H54 (cell line): ENCODE results near the gene FMNL2.

Source experiments
- DNase-seq: peaks from one replicate; pipeline ENCODE4 v3.0.0; 2011; ENCODE audit warnings: low spot score, mixed read lengths; ENCODE audit not compliant: insufficient read length
- FAIRE-seq: peaks from 3 replicates; lab custom pipeline; 2011; peaks lifted over from hg19 to GRCh38; lab: Jason Lieb, UNC
- POLR2A ChIP-seq: IDR thresholded peaks from 2 replicates; pipeline ENCODE4 v1.6.1; 2011; ENCODE audit warnings: low read depth, mild to moderate bottlenecking, low read length

Gene FMNL2

DNA sequence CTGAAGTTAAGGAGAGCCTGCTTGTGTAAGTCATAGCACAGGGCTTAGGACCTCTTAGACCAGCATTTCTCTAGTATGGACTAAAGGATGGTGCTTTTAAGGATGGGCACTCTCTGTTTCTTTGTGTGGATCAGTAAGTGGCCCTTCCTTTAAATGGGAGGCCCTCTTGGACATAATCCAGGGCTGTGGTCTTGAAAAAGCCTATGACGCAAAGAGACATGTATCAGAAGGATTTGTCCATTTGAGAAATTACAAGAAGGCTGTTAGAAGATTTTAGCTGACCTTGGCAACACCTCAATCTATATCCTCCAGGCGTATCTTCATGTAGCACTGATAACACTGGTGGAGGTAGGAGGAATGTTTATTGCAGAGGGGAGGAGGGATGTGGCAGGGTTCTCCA, 303.1 kb downstream of the FMNL2 start:
- FAIRE-seq (no peak), DNase-seq (no peak)
- no peak for TF ChIP-seq POLR2A

DNA sequence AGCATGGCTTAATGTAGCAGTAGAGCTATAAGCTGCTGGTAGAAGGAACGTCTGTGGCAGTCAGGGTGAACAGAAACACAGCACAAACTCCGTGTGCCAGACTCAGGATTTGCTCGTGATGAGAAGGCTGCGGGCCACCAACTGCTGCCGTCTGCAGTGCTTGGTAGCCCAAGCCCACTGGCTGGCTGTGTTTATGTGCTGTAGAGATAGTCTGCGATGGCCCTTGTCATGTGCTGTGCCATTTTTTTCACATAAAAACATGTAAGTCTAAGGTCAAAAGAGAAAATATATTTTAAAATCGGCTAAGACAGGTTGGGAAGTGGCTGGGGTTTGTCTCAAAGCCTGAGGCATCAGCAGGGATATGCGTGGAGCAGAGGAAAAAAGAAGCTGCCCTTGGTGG, 303.6 kb downstream of the FMNL2 start:
- no peak for TF ChIP-seq POLR2A
- DNase-seq, result no peak
- FAIRE-seq, result no peak

DNA sequence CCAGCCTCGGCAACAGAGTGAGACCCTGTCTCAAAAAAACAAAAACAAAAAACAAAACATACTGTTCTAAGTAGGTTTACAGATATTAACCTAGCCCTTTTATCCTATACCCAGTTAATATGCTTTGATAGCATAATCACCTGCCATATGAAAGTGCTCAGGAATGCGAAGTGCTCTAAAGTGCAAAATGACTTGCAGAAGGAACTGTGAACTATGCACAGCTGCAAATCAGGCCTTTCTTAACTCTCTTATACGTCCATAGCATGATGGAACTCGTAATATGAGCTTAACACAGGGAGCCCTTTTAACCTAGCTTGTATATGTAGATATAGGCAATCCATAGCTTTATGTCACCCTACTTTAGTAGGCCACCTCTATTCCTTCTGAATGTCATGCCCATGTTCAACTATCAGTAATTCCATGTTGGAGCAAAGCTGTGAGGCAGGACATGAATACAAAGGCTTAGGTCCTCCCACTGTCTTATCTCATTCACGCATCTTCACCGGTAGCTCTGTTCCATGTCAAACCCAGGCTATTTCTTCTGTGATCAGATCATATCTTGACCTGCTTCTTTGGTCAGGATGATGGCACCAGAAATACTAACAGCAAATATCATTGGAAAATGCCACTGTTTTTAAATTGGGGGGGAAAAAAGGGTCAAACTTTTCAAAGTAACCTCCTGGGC, 309.4 kb downstream of the FMNL2 start:
- no peak for TF ChIP-seq POLR2A
- FAIRE-seq (no peak), DNase-seq (no peak)

DNA sequence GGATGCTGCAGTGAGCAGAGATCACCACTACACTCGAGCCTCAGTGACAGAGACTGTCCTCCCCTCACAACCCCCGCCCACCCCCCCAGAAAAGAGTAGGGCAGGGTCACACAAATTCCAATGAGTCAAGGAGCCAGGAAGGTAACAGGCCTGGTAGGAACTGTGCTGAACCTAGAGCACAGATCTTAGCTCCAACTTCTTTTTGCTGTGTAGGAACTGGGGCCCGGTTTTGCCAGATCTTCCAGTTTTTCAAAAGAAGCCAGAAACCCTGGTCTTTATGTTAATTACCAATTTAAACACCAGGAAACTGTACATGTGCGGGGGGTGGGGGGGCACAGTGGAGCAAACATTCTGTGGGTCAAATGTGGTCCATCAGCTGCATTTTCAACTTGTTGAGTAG, 311.3 kb downstream of the FMNL2 start:
- DNase-seq, result no peak
- no peak for TF ChIP-seq POLR2A
- FAIRE-seq, result no peak

DNA sequence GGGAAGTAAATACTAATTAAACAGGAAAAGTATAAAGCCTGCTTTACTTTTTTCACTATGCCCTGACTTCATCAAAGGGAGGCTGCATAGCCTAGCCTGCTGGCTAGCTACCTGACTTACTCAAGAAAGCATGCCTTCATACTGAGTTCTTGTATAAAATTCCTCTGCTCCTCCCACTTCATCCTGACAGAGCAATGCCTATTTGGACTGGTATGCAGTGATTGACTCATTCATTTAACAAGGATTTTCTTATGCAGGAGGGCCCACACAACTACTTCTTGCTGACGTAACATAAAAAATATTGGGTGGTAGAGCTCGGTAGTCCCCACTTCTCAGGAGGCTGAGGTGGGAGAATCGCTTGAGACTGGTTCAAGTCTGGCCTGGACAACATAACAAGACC, 311.8 kb downstream of the FMNL2 start:
- TF ChIP-seq POLR2A, result no peak
- FAIRE-seq, result peak; percentile 98
- DNase-seq, result peak; percentile 61

DNA sequence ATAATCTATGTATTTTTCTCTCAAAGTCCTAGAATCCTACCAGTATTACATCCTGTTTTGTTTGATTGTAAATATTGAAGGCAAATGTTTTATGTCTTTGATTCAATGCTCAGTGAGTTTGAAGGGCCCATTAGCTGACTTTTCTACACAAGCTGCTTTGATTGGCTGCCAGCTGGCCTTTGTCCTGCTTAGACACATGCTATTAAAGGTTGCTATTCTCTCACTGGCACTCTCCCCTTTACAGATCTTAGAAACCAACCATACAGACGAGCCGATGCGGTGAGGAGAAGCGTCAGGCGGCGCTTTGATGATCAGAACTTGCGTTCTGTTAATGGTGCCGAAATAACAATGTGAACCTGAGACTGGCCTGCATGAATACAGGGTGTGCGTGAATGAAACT, 312.6 kb downstream of the FMNL2 start:
- FAIRE-seq, result no peak
- no peak for DNase-seq
- no peak for TF ChIP-seq POLR2A

DNA sequence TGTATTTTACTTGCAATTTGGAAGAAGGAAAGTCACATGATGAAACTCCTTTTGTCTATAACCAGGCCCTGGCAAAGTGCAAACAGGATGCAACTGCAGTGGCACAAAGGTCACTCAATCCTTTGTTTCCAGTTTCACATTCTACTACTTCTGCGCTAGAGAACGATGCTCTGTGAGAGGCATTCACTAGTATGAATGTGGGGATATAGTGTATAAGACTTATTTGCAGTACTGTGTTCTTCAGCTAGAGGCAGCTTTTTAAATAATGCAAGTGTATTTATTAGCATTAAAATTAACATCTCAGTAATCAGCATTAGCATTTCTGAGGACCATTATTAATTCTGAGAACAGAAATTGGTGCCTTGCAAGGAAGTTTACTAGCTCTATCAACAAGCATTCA, 313.4 kb downstream of the FMNL2 start:
- no peak for DNase-seq

DNA sequence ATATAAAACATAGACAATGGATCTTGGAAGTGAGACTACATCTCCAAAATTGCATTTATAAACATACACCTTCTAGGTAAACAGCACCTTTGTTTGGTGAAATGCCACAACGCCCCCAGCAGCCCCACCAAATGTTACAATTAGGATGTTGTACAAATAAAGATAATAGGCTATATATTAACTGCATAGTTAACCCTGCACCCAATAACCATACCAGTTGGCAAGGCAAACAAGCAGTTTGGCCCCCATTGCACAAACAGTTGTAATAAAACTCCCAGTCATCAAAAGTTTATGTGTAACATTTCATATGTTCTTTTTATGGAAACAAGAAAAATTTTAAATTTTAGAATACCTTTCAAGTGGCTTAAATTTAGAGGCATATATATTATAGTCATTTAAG, 315.0 kb downstream of the FMNL2 start:
- TF ChIP-seq POLR2A, result no peak
- FAIRE-seq, result no peak
- no peak for DNase-seq

More for the DNA sequence above, 313.4 kb downstream of the FMNL2 start:
- TF ChIP-seq POLR2A, result no peak
- FAIRE-seq, result peak; percentile 75

DNA sequence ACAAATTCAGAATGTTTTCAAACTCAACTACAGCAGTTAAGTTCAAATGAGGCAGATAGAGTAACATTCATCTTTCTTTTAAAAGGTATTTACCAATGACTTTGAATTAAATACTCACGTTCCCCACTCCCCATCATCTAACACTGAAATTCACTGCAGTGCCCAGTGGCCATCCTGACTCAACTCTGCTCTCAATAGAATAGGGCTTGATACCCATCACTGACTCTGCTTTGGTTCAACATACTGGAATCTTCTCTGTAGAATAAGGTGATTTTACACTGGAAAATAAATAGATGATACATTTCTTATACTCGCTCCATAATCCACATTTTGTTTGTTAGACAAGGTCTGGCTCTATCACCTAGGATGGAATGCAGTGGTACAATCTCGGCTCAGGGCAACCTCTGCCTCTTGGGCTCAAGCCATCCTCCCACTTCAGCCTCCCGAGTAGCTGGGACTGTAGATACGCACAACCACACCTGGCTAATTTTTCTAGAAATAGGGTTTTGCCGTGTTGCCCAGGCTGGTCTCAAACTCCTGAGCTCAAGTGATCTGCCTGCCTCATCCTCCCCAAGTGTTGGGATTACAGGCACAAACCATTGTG, 315.9 kb downstream of the FMNL2 start:
- DNase-seq (no peak), FAIRE-seq (no peak)
- TF ChIP-seq POLR2A, result no peak

DNA sequence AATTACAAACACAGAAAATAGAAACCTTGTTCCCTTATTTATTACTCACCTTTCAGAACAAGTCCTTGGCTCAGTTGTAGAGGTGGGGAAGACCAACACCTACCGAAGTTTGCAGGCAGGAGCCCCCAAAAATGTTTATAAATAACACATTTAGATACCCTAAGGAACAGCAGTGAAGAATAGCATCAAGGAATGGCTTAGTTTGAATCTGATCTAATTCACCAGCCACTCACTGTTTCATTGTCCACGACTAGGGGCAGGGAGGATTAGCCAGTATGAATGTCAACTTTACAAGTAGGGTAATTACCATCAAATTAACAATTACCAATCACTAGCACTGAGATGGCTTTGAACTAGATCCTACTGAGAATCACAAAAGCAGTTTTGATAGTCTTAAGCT, 316.9 kb downstream of the FMNL2 start:
- DNase-seq, result no peak
- no peak for TF ChIP-seq POLR2A
- FAIRE-seq, result no peak

DNA sequence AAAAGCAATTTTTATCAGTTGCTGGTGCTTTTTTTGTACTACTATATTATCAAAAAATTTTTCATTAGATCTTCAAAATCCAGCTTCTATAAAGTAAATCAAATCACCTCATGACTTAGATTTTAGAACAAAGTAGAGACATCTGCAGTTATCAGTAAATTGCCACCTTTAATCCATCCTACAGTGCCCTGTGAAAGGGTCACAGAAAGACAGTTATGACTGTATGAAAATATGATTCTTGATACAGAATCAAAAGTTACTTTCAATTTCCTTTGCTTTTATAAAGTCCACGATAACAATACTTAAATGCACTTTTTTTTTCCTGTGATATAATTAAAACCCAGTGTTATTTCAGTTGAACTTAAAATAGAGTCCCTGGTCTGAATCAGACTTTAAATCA, 320.9 kb downstream of the FMNL2 start:
- TF ChIP-seq POLR2A, result no peak
- FAIRE-seq (no peak), DNase-seq (no peak)

DNA sequence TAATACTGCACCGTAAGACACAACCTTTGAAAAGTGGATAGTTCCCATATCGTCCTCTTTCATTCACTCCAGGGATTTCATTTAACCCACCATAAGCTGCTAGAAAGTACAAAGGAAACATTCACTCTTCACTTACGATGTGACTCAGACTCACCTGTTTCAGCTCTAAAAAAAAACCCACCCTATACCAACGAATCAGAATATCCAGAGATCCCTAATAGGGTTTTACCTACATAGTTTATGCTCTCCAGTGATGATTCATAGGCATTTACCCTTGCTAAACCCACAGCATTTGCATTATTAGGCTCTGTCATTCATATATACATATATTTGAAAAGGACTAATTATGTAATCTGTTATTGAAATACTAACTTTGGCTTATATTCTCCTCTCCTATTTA, 322.1 kb downstream of the FMNL2 start:
- DNase-seq, result no peak
- no peak for TF ChIP-seq POLR2A
- no peak for FAIRE-seq

DNA sequence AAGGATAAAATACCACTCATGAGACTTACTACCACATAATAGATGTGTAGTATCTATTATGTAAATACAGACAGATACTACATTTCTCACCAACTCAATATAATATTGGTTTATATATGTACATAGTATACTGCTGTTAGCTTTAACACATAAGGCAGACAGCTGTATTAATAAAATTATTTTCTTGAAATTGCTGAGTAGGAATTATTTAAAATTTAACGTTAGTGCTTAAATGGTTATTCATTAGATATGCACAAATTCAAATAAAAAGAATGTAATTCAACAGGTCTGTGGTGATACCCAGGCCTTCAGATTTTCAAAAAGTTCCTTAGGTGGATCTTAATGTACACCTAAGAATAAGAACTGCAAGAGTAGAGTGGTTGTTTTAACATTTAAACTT, 323.2 kb downstream of the FMNL2 start:
- TF ChIP-seq POLR2A, result no peak
- FAIRE-seq (no peak), DNase-seq (no peak)

DNA sequence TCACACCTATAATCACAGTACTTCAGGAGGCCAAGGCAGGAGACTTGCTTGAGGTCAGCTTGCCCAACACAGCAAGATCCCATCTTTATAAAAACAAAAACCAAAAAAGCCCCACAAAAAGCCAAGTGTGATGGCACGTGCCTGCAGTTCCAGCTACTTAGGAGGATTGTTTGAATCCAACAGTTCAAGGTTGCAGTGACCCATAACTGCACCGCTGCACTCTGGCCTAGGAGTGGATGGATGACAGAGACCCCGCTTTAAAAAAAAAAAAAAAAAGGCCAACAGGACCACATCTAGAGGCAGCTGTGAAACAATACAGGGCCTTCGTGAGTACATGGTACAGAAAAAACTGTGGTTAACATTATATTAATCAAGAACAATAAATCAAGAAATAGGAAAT, 326.1 kb downstream of the FMNL2 start:
- FAIRE-seq (no peak), DNase-seq (no peak)
- TF ChIP-seq POLR2A, result no peak

DNA sequence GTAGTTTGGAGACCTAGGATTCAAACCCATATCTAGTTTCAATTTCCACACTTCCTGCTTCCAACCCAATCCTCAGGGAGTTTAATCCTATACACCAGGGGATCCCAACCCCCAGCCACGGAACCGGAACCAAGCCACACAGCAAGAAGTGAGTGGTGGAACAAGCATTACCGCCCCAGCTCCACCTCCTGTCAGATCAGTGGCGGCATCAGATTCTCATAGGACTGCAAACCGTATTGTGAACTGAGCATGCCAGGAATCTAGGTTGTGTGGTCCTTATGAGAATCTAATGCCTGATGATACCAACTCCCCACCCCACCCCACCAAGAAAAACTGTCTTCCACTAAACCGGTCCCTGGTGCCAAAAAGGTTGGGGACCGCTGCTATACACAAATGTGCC, 329.8 kb downstream of the FMNL2 start:
- DNase-seq (no peak), FAIRE-seq (no peak)
- no peak for TF ChIP-seq POLR2A

DNA sequence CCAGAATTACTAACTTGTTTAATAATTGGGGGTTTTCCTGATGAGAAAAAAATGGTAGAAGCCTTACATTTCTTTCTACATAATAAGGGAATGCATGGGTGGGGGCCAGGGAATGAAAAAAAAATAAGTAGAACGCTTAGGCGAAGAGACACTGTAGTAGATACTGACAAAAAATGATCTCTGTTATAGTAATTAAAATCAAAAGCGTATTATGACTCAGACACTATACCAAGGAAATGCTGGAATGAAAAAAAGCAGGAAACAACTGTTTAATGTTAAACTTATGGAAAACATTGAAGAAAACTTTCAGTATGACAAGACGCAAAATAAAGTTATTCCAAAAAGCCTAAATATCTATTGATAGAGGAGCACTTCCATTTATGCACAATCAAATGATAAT, 339.4 kb downstream of the FMNL2 start:
- FAIRE-seq (no peak), DNase-seq (no peak)
- no peak for TF ChIP-seq POLR2A
